Measurements from ENCODE around the gene CACNG3.

GRCh38 chr16:24282141-24282540 is 26.0 kb downstream of the CACNG3 start:
- no peak for TF ChIP-seq POLR2AphosphoS5 (IDR thresholded peaks at IDR 0.05; ENCODE audit: borderline replicate concordance, low read depth, low read length)
- no peak for TF ChIP-seq FOXP2 (optimal IDR thresholded peaks at IDR 0.05; ENCODE audit: control extremely low read depth, extremely low read length, insufficient read depth)
